Activated CD8-positive, alpha-beta T cell treated with anti-CD3 and anti-CD28 coated beads for 36 hours (primary cell): ENCODE results near the gene FKBP14. TPM values are rescaled to one million over a fixed set of nuclear protein-coding genes. Genes with fewer than 3 reads are reported as not detected.

Experiments used
- ATAC-seq: fragments of 200-7000 bp; cut with Tn5 transposase; one replicate; pipeline ENCODE4 v1.10.0; 2021; ENCODE audit warnings: mild to moderate bottlenecking, moderate library complexity
- CTCF ChIA-PET: fragments of 350-600 bp; sonication (Branson Sonifier 250); formaldehyde crosslinking; loops from one replicate; lab custom pipeline; 2021; ENCODE audit warnings: antibody characterized with exemption; lab: Charles Lee
- POLR2A ChIA-PET: fragments of 350-600 bp; sonication (Branson Sonifier 250); formaldehyde crosslinking; loops from one replicate; lab custom pipeline; 2021; ENCODE audit warnings: antibody characterized with exemption; lab: Charles Lee
- DNase-seq: peaks from one replicate; pipeline ENCODE4 v3.0.0-alpha.2; 2020
- H3K27ac Mint-ChIP-seq: one replicate; pipeline ENCODE4 v1.8.0; 2021; ENCODE audit warnings: mild to moderate bottlenecking, mixed read lengths
- H3K27me3 Mint-ChIP-seq: one replicate; pipeline ENCODE4 v1.8.0; 2021; ENCODE audit warnings: mixed read lengths
- H3K36me3 Mint-ChIP-seq: one replicate; pipeline ENCODE4 v1.8.0; 2021; ENCODE audit warnings: low read depth, mixed read lengths
- H3K4me1 Mint-ChIP-seq: one replicate; pipeline ENCODE4 v1.8.0; 2021; ENCODE audit warnings: low read depth, mixed read lengths
- H3K4me3 Mint-ChIP-seq: one replicate; pipeline ENCODE4 v1.8.0; 2021; ENCODE audit warnings: mild to moderate bottlenecking, moderate library complexity, mixed read lengths
- H3K9me3 Mint-ChIP-seq: one replicate; pipeline ENCODE4 v1.8.0; 2021; ENCODE audit warnings: mixed read lengths
- CTCF ChIP-seq: fragments of 200-600 bp; IDR thresholded peaks from one replicate; pipeline ENCODE4 v1.8.0; 2022; ENCODE audit warnings: antibody characterized with exemption, mild to moderate bottlenecking
- intact Hi-C: fragments of 100-400 bp; cut with micrococcal nuclease; formaldehyde crosslinking; loops from one replicate; pipeline ENCODE4 v1.10.0; 2022
- total RNA-seq, 2 experiments: library from RNA; stranded (reverse); gene quantifications; one replicate each; pipeline ENCODE4 v1.2.3, GENCODE V29; 2021

The FKBP14 gene
- total RNA-seq, 2 experiments from 2014 or later, result 8.8 to 9.0 TPM

GRCh38 chr7:29974286-29974685 lies 52.2 kb downstream of the FKBP14 start:
- H3K27me3 Mint-ChIP-seq, result peaks cover 1% of the 10 kb centered on the region
- no peaks in the 10 kb centered on the region for H3K9me3 Mint-ChIP-seq
- DNase-seq (no peak), ATAC-seq (no peak)
- TF ChIP-seq CTCF, result no peak
- no peaks in the 10 kb centered on the region for H3K36me3 Mint-ChIP-seq
- intact Hi-C loops, result no loop called here
- CTCF ChIA-PET, result no interaction called here
- H3K4me1 Mint-ChIP-seq, result peaks cover 17% of the 10 kb centered on the region
- no peak overlapping the region for H3K4me3 Mint-ChIP-seq
- no peak overlapping the region for H3K27ac Mint-ChIP-seq
- POLR2A ChIA-PET, result no interaction called here

- CTCF ChIA-PET, result interaction anchor here (2.2 kb wide), 1 partner anchor 9 kb away, joined by 7 read pairs; no protein-coding TSS in a partner anchor
Observed at GRCh38 chr7:29972315-29972669, 54.2 kb downstream of the FKBP14 start.

GRCh38 chr7:29971566-29972314 lies 54.8 kb downstream of the FKBP14 start:
- intact Hi-C loops, result no loop called here
- Mint-ChIP-seq H3K27ac (no peak overlapping the region), H3K4me1 (peaks cover 17% of the 10 kb centered on the region), H3K4me3 (no peak overlapping the region), H3K9me3 (no peaks in the 10 kb centered on the region), H3K36me3 (peaks cover 1% of the 10 kb centered on the region), H3K27me3 (peaks cover 1% of the 10 kb centered on the region)
- POLR2A ChIA-PET, result no interaction called here
- no peak for ATAC-seq
- DNase-seq, result no peak
- CTCF ChIA-PET, result interaction anchor here (2.2 kb wide), 1 partner anchor 10 kb away, joined by 7 read pairs; no protein-coding TSS in a partner anchor
- no peak for TF ChIP-seq CTCF

More at GRCh38 chr7:29972315-29972669, 54.2 kb downstream of the FKBP14 start:
- H3K4me3 Mint-ChIP-seq, result no peak overlapping the region
- intact Hi-C loops, result no loop called here
- DNase-seq, result no peak
- ATAC-seq, result no peak
- no peak for TF ChIP-seq CTCF
- peaks cover 17% of the 10 kb centered on the region for H3K4me1 Mint-ChIP-seq
- peaks cover 1% of the 10 kb centered on the region for H3K27me3 Mint-ChIP-seq
- peaks cover 1% of the 10 kb centered on the region for H3K36me3 Mint-ChIP-seq
- H3K9me3 Mint-ChIP-seq, result no peaks in the 10 kb centered on the region
- POLR2A ChIA-PET, result no interaction called here
- no peak overlapping the region for H3K27ac Mint-ChIP-seq

GRCh38 chr7:29970158-29970557 lies 56.3 kb downstream of the FKBP14 start:
- POLR2A ChIA-PET, result no interaction called here
- Mint-ChIP-seq H3K9me3 (no peaks in the 10 kb centered on the region), H3K4me1 (peaks cover 17% of the 10 kb centered on the region), H3K27me3 (peaks cover 1% of the 10 kb centered on the region), H3K36me3 (peaks cover 1% of the 10 kb centered on the region), H3K4me3 (no peak overlapping the region), H3K27ac (no peak overlapping the region)
- TF ChIP-seq CTCF, result no peak
- DNase-seq (no peak), ATAC-seq (no peak)
- CTCF ChIA-PET, result interaction anchor here (1.1 kb wide), 1 partner anchor 49 kb away, joined by 3 read pairs; no protein-coding TSS in a partner anchor
- intact Hi-C loops, result no loop called here

GRCh38 chr7:29969738-29970137 lies 56.8 kb downstream of the FKBP14 start:
- TF ChIP-seq CTCF, result no peak
- ATAC-seq, result no peak
- Mint-ChIP-seq H3K36me3 (peaks cover 1% of the 10 kb centered on the region), H3K4me3 (no peak overlapping the region), H3K4me1 (peaks cover 17% of the 10 kb centered on the region), H3K27ac (no peak overlapping the region), H3K9me3 (no peaks in the 10 kb centered on the region), H3K27me3 (peaks cover 1% of the 10 kb centered on the region)
- CTCF ChIA-PET, result interaction anchor here (1.1 kb wide), 1 partner anchor 48 kb away, joined by 3 read pairs; no protein-coding TSS in a partner anchor
- DNase-seq, result no peak
- intact Hi-C loops, result no loop called here
- POLR2A ChIA-PET, result interaction anchor here (0.5 kb wide), 1 partner anchor 20 kb away, joined by 3 read pairs; no protein-coding TSS in a partner anchor
